ENCODE results near the gene TMEM141.

- TF ChIP-seq EZH2 (IDR thresholded peaks at IDR 0.05; ENCODE audit: borderline replicate concordance, low read depth, low read length, severe bottlenecking) (no peak), CTCF (IDR thresholded peaks at IDR 0.05; ENCODE audit: borderline replicate concordance, extremely low read depth, low read length, poor library complexity, severe bottlenecking) (no peak)
Measured at GRCh38 chr9:136747161-136748060, 43.7 kb upstream of the TMEM141 start.
